Measurements from ENCODE around the gene IRF5. TPM values are rescaled to one million over a fixed set of nuclear protein-coding genes. Genes with fewer than 3 reads are reported as not detected.

The IRF5 gene, protein sequence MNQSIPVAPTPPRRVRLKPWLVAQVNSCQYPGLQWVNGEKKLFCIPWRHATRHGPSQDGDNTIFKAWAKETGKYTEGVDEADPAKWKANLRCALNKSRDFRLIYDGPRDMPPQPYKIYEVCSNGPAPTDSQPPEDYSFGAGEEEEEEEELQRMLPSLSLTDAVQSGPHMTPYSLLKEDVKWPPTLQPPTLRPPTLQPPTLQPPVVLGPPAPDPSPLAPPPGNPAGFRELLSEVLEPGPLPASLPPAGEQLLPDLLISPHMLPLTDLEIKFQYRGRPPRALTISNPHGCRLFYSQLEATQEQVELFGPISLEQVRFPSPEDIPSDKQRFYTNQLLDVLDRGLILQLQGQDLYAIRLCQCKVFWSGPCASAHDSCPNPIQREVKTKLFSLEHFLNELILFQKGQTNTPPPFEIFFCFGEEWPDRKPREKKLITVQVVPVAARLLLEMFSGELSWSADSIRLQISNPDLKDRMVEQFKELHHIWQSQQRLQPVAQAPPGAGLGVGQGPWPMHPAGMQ
- polyA plus RNA-seq = 10 to 100 TPM in 1 of 4 donors, 1 to 10 TPM in 3; 3.3 to 17.3 (median 6.2) TPM
- long read RNA-seq, donor 1 = 0 reads
- long read RNA-seq, donor 2 = 0 reads
- long read RNA-seq, donor 3 = 0 reads
- long read RNA-seq, donor 4 = 0 reads
- long read RNA-seq, donor 5, partial matches to known transcripts = 23 of 23 reads
- long read RNA-seq, donor 5, other reads (novel, unspliced or antisense) = 0 of 23 reads
- long read RNA-seq, donor 6 = 0 reads
- long read RNA-seq, donor 7, partial matches to known transcripts = 0 of 1 reads
- long read RNA-seq, donor 7, other reads (novel, unspliced or antisense) = 0 of 1 reads
- long read RNA-seq, donor 8 = 0 reads
- long read RNA-seq, donor 9 = 0 reads
- long read RNA-seq, donor 10 = 0 reads

DNA sequence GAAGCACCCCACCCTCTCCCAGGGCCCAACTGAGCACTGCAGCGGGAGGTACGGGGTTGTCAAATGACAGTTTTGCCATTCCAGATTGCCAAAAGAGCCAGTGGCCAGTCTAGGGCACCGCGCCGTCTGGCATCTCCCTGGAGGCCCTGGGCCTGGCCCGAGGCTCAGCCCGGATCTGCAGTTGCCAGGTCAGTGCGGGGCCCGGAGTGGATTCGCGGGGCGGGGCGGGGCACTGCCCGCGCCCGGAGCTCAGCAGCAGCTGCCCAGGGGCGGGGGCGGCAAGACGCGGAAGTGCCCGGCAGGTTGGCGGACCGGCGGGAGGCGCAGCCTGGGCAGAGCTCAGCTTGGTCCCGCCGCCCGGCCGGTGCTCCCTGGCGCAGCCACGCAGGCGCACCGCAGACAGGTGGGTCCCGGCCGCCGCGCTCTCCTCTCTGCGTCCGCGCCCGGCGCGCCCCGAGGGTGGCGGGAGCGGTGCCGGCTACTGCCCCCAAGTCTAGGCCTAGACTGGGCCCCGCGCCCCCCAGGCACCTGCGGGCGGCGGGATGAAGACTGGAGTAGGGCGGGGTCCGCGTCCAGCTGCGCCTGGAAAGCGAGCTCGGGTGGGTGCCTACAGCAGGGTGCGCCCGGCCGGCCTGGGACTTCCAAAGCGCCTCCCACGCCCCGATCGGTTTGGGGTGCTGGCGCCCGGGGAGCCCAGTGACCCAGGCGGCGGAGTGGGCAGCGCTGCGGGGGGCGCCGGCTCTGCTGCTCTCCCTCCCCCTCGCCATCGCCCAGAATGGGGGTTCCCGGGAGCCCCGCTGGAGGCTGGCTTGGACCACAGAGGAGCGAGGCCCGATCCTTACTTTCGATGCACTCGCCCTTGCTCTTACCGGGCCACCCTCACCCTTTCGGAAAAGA is at the start of gene IRF5:
TSS of gene IRF5 (plus strand) at position 281 of the 897 bp plus-strand sequence. CDS start 4,155 bp downstream, outside the sequence.
- DNase-seq (peak; percentile 61 to 67), FAIRE-seq (no peak)
- 1 to 2% (median 1%) methylated on average over 44 to 83 of the region's 83 CpGs for WGBS, 3 donors
- peaks cover 0 to 31% (median 0%) of the 10 kb centered on the region in 3 donors for H3K4me1 ChIP-seq (ENCODE audit: control insufficient read depth in 3 of 3, insufficient read depth in 2 of 3, low read depth in 1 of 3, low read length in 2 of 3)
- H3K36me3 ChIP-seq (ENCODE audit: control insufficient read depth in 3 of 3, insufficient read depth in 2 of 3, low read depth in 1 of 3, low read length in 3 of 3) = no peaks in the 10 kb centered on the region
- peaks cover 0 to 19% (median 0%) of the 10 kb centered on the region in 3 donors for H3K27me3 ChIP-seq (ENCODE audit: control insufficient read depth in 3 of 3, insufficient read depth in 3 of 3, low read length in 3 of 3)
- no peaks in the 10 kb centered on the region for H3K9me3 ChIP-seq (ENCODE audit: control insufficient read depth in 2 of 2, insufficient read depth in 1 of 2, low read depth in 1 of 2, low read length in 1 of 2)
- peak within 1 kb of the TSS; percentile 45 to 66 (median 63) for H3K4me3 ChIP-seq (ENCODE audit: low read depth in 1 of 3, low read length in 3 of 3)
- H3K27ac ChIP-seq (ENCODE audit: low read depth in 1 of 3, low read length in 2 of 3) = peak within 1 kb of the TSS in 2 of 3 donors; percentile 20 to 60

DNA sequence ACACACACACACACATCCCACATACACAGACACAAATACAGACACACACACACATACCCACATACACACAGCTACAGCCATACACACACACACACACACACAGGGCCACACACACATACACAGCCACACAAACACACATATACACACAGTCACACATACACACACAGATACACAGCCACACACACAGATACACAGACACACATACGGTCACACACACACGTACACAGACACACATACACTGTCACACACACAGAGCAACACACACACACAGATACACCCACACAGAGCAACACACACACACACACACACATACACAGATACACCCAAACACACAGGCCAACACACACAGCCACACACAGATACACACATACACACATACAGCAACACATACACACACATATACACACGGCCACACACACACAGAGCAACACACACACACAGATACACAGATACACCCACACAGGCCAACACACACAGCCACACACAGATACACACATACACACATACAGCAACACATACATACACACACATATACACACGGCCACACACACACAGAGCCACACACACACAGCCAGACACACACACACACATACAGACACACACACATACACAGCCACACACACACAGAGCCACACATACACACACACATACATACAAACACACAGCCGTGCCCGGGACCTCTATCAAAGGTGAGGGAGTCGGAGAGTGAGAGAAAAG is 49.5 kb upstream of the IRF5 start:
- DNase-seq (no peak), FAIRE-seq (no peak)
- WGBS, 3 donors = 75 to 87% (median 75%) methylated on average over 7 of the region's 7 CpGs
- Histone ChIP-seq H3K27me3 (ENCODE audit: control insufficient read depth in 3 of 3, insufficient read depth in 3 of 3, low read length in 3 of 3) (peaks cover 0 to 12% (median 0%) of the 10 kb centered on the region in 3 donors), H3K4me1 (ENCODE audit: control insufficient read depth in 3 of 3, insufficient read depth in 2 of 3, low read depth in 1 of 3, low read length in 2 of 3) (peaks cover 0 to 24% (median 2%) of the 10 kb centered on the region in 3 donors), H3K36me3 (ENCODE audit: control insufficient read depth in 3 of 3, insufficient read depth in 2 of 3, low read depth in 1 of 3, low read length in 3 of 3) (no peaks in the 10 kb centered on the region), H3K27ac (ENCODE audit: low read depth in 1 of 3, low read length in 2 of 3) (no peak overlapping the region), H3K9me3 (ENCODE audit: control insufficient read depth in 2 of 2, insufficient read depth in 1 of 2, low read depth in 1 of 2, low read length in 1 of 2) (no peaks in the 10 kb centered on the region), H3K4me3 (ENCODE audit: low read depth in 1 of 3, low read length in 3 of 3) (no peak overlapping the region)

DNA sequence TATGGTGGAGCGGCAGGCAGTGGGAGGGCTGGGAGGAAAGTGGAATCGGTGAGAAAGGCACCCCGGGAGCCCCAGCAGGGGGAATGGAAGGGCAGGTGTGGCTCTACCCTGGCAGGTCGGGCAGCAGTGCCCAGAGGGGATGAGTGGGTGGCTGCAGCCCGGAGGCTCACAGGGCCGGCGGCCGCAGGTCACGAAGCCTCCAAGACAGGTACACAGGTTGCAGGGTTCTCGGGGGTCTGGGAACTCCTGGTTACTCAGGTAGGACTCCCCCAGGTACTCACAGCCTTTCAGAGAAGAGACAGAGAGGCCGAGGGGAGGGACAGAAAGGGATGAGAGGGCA is 49.0 kb upstream of the IRF5 start:
- no peak for DNase-seq
- no peaks in the 10 kb centered on the region for H3K36me3 ChIP-seq (ENCODE audit: control insufficient read depth in 3 of 3, insufficient read depth in 2 of 3, low read depth in 1 of 3, low read length in 3 of 3)
- H3K4me3 ChIP-seq (ENCODE audit: low read depth in 1 of 3, low read length in 3 of 3) = no peak overlapping the region
- no peaks in the 10 kb centered on the region for H3K9me3 ChIP-seq (ENCODE audit: control insufficient read depth in 2 of 2, insufficient read depth in 1 of 2, low read depth in 1 of 2, low read length in 1 of 2)
- peaks cover 0 to 12% (median 0%) of the 10 kb centered on the region in 3 donors for H3K27me3 ChIP-seq (ENCODE audit: control insufficient read depth in 3 of 3, insufficient read depth in 3 of 3, low read length in 3 of 3)
- H3K4me1 ChIP-seq (ENCODE audit: control insufficient read depth in 3 of 3, insufficient read depth in 2 of 3, low read depth in 1 of 3, low read length in 2 of 3) = peaks cover 0 to 27% (median 4%) of the 10 kb centered on the region in 3 donors
- WGBS, 3 donors = 73 to 82% (median 75%) methylated on average over 11 of the region's 11 CpGs
- H3K27ac ChIP-seq (ENCODE audit: low read depth in 1 of 3, low read length in 2 of 3) = no peak overlapping the region
- FAIRE-seq = no peak

DNA sequence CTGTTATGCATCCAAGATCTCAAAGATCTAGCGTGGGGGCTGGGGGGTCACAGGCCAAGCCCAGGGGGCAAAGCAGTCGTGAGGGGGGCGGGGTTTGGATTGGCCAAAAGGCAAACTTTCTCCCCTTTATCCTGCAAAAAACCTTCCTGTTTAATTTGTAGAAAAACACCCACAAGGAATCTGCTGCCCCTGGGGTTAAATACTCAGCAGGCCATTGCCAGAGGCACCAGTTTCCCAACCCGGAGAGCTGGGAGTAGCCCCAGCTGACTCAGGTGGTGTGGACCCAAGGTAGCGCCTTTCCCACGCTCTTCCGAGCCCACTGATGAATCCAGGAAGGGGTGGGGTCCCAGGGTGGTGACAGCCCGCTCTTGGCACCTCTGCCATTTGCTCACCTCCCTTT is 48.6 kb upstream of the IRF5 start:
- no peak overlapping the region for H3K27ac ChIP-seq (ENCODE audit: low read depth in 1 of 3, low read length in 2 of 3)
- DNase-seq = no peak
- H3K4me1 ChIP-seq (ENCODE audit: control insufficient read depth in 3 of 3, insufficient read depth in 2 of 3, low read depth in 1 of 3, low read length in 2 of 3) = peaks cover 0 to 24% (median 3%) of the 10 kb centered on the region in 3 donors
- H3K36me3 ChIP-seq (ENCODE audit: control insufficient read depth in 3 of 3, insufficient read depth in 2 of 3, low read depth in 1 of 3, low read length in 3 of 3) = no peaks in the 10 kb centered on the region
- H3K4me3 ChIP-seq (ENCODE audit: low read depth in 1 of 3, low read length in 3 of 3) = no peak overlapping the region
- FAIRE-seq = no peak
- H3K9me3 ChIP-seq (ENCODE audit: control insufficient read depth in 2 of 2, insufficient read depth in 1 of 2, low read depth in 1 of 2, low read length in 1 of 2) = no peaks in the 10 kb centered on the region
- WGBS, 3 donors = 56 to 72% (median 69%) methylated on average over 8 of the region's 8 CpGs
- peaks cover 0 to 12% (median 0%) of the 10 kb centered on the region in 3 donors for H3K27me3 ChIP-seq (ENCODE audit: control insufficient read depth in 3 of 3, insufficient read depth in 3 of 3, low read length in 3 of 3)

DNA sequence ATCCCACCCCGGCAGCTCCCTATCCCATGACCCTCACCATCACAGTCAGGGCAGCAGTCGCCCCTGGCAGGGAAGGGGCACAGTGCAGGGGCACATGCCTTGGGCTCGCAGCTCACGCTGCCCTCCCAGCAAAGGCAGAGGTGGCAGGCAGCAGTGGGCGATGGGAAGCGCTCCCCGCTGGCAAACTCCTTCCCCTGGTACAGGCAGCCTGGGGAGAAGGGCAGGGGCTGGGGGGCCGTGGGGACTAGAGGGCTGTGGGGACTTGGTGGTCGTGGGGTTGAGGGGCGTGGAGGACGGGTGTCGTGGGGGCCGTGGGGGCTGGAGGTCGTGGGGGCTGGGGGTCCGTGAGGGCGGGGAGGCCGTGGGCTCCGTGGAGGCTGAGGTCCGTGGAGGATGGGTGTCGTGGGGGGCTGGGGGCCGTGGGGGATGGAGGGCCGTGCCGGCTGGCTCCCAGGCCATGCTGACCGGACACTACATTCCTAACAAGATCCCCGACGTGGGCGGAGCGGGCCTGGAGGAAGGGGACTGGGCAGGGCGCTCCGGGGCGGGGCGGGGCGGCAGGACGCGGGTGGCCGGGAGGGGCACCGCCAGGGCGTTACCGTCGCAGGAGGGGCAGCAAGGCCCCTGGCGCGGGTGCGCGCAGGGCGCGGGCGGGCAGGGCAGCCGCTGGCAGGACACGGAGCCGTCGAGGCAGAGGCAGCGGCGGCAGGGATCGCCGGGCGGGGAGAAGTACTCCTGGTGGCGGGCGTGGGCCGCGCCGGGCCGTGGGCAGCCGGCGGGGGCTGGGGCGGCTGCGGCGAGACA is 47.2 kb upstream of the IRF5 start:
- peak overlapping the region in 2 of 3 donors; percentile 23 to 59 for H3K4me3 ChIP-seq (ENCODE audit: low read depth in 1 of 3, low read length in 3 of 3)

DNA sequence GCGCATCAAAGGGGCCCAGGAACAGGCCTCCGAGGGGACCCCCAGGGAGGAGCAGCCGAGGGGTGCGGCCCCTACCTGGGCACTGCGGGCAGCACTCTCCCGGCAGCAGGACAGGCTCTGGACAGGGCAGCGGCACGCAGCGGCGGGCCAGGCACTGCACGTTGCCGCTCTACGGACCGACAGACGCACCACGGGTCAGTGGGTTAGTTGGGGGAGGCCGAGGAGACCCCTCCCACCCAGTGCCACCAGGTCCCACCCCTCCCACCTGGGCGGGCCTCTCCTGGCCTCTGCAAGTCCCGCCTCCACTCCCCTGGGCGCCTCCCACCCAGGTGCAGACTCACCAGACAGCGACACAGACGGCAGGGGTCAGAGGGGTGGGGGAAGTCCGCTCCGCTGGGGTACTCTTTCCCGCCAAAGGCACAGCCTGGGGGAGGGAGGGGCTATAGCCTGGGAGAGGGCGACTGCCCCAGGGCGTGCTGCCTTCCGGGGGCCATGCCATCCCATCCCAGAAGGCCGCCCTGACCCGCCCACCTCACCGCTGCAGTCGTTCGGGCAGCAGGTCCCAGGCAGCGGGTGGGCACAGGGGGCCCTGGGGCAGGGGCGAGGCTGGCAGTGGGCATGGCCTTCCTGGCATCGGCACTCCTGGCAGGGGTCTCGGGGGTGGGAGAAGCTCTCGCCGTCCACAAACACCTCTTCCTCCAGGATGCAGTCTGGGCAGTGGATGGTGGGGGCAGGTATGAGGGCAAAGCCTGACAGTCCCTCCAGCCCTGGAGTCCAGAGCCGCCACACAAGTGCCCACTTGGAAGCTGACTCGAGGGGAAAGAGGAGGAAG is 46.4 kb upstream of the IRF5 start:
- Histone ChIP-seq H3K36me3 (ENCODE audit: control insufficient read depth in 3 of 3, insufficient read depth in 2 of 3, low read depth in 1 of 3, low read length in 3 of 3) (no peaks in the 10 kb centered on the region), H3K9me3 (ENCODE audit: control insufficient read depth in 2 of 2, insufficient read depth in 1 of 2, low read depth in 1 of 2, low read length in 1 of 2) (no peaks in the 10 kb centered on the region), H3K27ac (ENCODE audit: low read depth in 1 of 3, low read length in 2 of 3) (peak overlapping the region in 1 of 3 donors; percentile 73), H3K27me3 (ENCODE audit: control insufficient read depth in 3 of 3, insufficient read depth in 3 of 3, low read length in 3 of 3) (peaks cover 0 to 12% (median 0%) of the 10 kb centered on the region in 3 donors), H3K4me3 (ENCODE audit: low read depth in 1 of 3, low read length in 3 of 3) (peak overlapping the region in 2 of 3 donors; percentile 23 to 59), H3K4me1 (ENCODE audit: control insufficient read depth in 3 of 3, insufficient read depth in 2 of 3, low read depth in 1 of 3, low read length in 2 of 3) (peaks cover 0 to 19% (median 3%) of the 10 kb centered on the region in 3 donors)
- DNase-seq (peak; percentile 35 to 59), FAIRE-seq (no peak)
- WGBS, 3 donors = 25 to 39% (median 33%) methylated on average over 31 to 41 of the region's 41 CpGs

More for the DNA sequence above, 47.2 kb upstream of the IRF5 start:
- Histone ChIP-seq H3K9me3 (ENCODE audit: control insufficient read depth in 2 of 2, insufficient read depth in 1 of 2, low read depth in 1 of 2, low read length in 1 of 2) (no peaks in the 10 kb centered on the region), H3K27ac (ENCODE audit: low read depth in 1 of 3, low read length in 2 of 3) (peak overlapping the region in 1 of 3 donors; percentile 73), H3K36me3 (ENCODE audit: control insufficient read depth in 3 of 3, insufficient read depth in 2 of 3, low read depth in 1 of 3, low read length in 3 of 3) (no peaks in the 10 kb centered on the region), H3K27me3 (ENCODE audit: control insufficient read depth in 3 of 3, insufficient read depth in 3 of 3, low read length in 3 of 3) (peaks cover 0 to 12% (median 0%) of the 10 kb centered on the region in 3 donors), H3K4me1 (ENCODE audit: control insufficient read depth in 3 of 3, insufficient read depth in 2 of 3, low read depth in 1 of 3, low read length in 2 of 3) (peaks cover 0 to 19% (median 3%) of the 10 kb centered on the region in 3 donors)
- FAIRE-seq (no peak), DNase-seq (peak; percentile 58 to 64)
- WGBS, 3 donors = 20 to 30% (median 20%) methylated on average over 29 to 67 of the region's 67 CpGs
